Osteoblast (primary cell): Measurements from ENCODE around the gene ZWILCH. TPM values are rescaled to one million over a fixed set of nuclear protein-coding genes. Genes with fewer than 3 reads are reported as not detected.

Experiments
- DNase-seq: peaks from one replicate; pipeline ENCODE4 v3.0.0; 2011; ENCODE audit warnings: low spot score, mixed read lengths; ENCODE audit not compliant: insufficient read length; ENCODE audit errors: missing footprints
- H2AFZ ChIP-seq: 2 replicates; pipeline ENCODE4 v1.6.0; 2011; ENCODE audit warnings: mild to moderate bottlenecking, low read length
- H3K27ac ChIP-seq: 2 replicates; pipeline ENCODE4 v1.5.1; 2011; ENCODE audit warnings: mild to moderate bottlenecking, low read depth, low read length, moderate library complexity
- H3K27me3 ChIP-seq: 2 replicates; pipeline ENCODE4 v1.6.0; 2012; ENCODE audit warnings: mild to moderate bottlenecking, control low read depth, inconsistent platforms, low read length, moderate library complexity; ENCODE audit not compliant: insufficient read depth
- H3K36me3 ChIP-seq: 2 replicates; pipeline ENCODE4 v1.5.1; 2011; ENCODE audit warnings: mild to moderate bottlenecking, low read length, control low read depth, moderate library complexity; ENCODE audit not compliant: insufficient read depth
- H3K4me1 ChIP-seq: 2 replicates; pipeline ENCODE4 v1.5.1; 2011; ENCODE audit warnings: mild to moderate bottlenecking, low read length, control low read depth, moderate library complexity; ENCODE audit not compliant: insufficient read depth
- H3K4me2 ChIP-seq: 2 replicates; pipeline ENCODE4 v1.6.0; 2011; ENCODE audit warnings: mild to moderate bottlenecking, low read length; ENCODE audit not compliant: insufficient read depth
- H3K4me3 ChIP-seq: fragments of 200-600 bp; sonication (generic); 3 replicates; pipeline ENCODE4 v1.5.1; 2012; ENCODE audit warnings: mild to moderate bottlenecking, low read length, inconsistent platforms; ENCODE audit not compliant: insufficient read depth
- H3K79me2 ChIP-seq: 2 replicates; pipeline ENCODE4 v1.6.0; 2012; ENCODE audit warnings: mild to moderate bottlenecking, low read length, control low read depth, inconsistent platforms; ENCODE audit not compliant: insufficient read depth
- H3K9me3 ChIP-seq: 2 replicates; pipeline ENCODE4 v1.5.1; 2011; ENCODE audit warnings: low read depth, low read length, control low read depth
- H4K20me1 ChIP-seq: 2 replicates; pipeline ENCODE4 v1.6.0; 2012; ENCODE audit warnings: mild to moderate bottlenecking, low read length, control low read depth; ENCODE audit not compliant: insufficient read depth
- total RNA-seq: library from RNA; depleted of rRNA; stranded (reverse); fragments of >200 nt; gene quantifications from 2 replicates; pipeline ENCODE4 v1.2.3, GENCODE V29; 2012
- TF ChIP-seq, protein P1 (sequence below): IDR thresholded peaks from 2 replicates; pipeline ENCODE4 v1.5.1; 2011; ENCODE audit warnings: mild to moderate bottlenecking, low read depth, low read length, moderate library complexity; ENCODE audit errors: extremely low read depth

Gene ZWILCH
- total RNA-seq, 1 donor: 8.7 TPM

DNA sequence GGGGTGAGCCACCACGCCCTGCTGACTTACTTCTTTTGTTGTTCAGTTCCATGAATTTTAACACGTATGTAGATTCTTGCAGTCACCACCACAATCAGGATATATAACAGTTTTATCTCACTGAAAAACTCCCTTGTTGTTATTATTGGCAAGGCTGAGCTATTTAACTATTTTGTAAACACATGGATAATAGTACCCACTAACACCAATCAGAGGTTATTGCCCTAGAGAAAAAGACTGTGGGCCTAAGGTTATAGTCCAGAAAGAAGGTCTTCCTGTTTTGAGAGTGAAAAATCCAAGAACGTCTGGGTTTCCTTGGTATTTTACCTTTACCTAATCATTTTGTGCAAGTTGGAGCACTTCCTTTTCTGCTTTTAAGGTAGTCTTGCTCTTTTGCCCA lies 9.5 kb downstream of the ZWILCH start:
- H3K4me2 ChIP-seq: no peak overlapping the region
- TF ChIP-seq, protein P1, sequence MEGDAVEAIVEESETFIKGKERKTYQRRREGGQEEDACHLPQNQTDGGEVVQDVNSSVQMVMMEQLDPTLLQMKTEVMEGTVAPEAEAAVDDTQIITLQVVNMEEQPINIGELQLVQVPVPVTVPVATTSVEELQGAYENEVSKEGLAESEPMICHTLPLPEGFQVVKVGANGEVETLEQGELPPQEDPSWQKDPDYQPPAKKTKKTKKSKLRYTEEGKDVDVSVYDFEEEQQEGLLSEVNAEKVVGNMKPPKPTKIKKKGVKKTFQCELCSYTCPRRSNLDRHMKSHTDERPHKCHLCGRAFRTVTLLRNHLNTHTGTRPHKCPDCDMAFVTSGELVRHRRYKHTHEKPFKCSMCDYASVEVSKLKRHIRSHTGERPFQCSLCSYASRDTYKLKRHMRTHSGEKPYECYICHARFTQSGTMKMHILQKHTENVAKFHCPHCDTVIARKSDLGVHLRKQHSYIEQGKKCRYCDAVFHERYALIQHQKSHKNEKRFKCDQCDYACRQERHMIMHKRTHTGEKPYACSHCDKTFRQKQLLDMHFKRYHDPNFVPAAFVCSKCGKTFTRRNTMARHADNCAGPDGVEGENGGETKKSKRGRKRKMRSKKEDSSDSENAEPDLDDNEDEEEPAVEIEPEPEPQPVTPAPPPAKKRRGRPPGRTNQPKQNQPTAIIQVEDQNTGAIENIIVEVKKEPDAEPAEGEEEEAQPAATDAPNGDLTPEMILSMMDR: no peak
- H3K4me1 ChIP-seq: peaks cover 5% of the 10 kb centered on the region
- peaks cover 6% of the 10 kb centered on the region for H3K36me3 ChIP-seq
- no peak overlapping the region for H3K4me3 ChIP-seq
- no peaks in the 10 kb centered on the region for H3K27me3 ChIP-seq
- H3K27ac ChIP-seq: no peak overlapping the region
- H4K20me1 ChIP-seq: no peaks in the 10 kb centered on the region
- H2AFZ ChIP-seq: no peak overlapping the region
- H3K9me3 ChIP-seq: no peaks in the 10 kb centered on the region
- no peak for DNase-seq
- H3K79me2 ChIP-seq: no peaks in the 10 kb centered on the region

DNA sequence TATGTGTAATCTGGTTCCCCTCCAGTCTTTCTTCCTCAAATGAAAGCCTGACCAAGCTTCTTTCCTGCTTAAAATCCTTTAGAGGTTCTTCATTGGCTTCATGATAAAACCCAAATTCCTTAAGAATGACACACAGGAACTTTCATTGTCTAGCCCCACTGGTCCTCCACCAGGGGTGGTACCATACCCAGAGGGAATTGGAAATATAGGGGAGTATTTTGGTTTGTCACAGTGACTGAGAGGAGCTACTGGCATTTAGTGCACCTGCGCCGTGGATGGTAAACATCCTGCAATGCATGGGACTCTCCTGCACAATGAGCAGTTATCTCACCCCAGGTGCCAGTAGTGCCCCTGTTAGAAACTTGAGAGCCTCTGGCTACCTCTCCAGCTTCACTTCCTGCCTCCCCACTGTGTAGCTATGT lies 10.8 kb downstream of the ZWILCH start:
- peak; percentile 84 for DNase-seq
- TF ChIP-seq, protein P1: no peak
- Histone ChIP-seq H2AFZ (no peak overlapping the region), H3K9me3 (no peaks in the 10 kb centered on the region), H3K4me3 (no peak overlapping the region), H3K4me2 (no peak overlapping the region), H3K27ac (no peak overlapping the region), H4K20me1 (no peaks in the 10 kb centered on the region), H3K27me3 (no peaks in the 10 kb centered on the region), H3K79me2 (no peaks in the 10 kb centered on the region), H3K4me1 (peaks cover 5% of the 10 kb centered on the region), H3K36me3 (peaks cover 9% of the 10 kb centered on the region)

DNA sequence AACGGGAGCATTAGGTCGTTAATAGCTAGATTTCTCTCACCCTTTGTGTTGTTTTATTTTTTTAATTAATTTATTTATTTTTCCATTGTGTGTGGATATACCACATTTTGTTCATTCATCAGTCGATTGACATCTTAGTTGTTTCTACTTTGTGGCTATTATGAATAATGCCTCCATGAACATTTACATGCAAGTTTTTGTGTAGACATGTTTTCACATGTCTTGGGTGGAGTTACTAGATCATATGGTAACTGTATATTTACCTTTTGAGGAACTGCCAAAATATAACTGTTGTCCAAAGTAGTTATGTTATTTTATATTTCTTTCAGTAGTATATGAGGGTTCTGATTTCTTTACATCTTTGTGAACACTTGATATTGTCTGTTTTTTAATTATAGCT lies 18.8 kb downstream of the ZWILCH start:
- peaks cover 27% of the 10 kb centered on the region for H3K36me3 ChIP-seq
- no peak overlapping the region for H3K27ac ChIP-seq
- H3K79me2 ChIP-seq: no peaks in the 10 kb centered on the region
- H3K4me2 ChIP-seq: no peak overlapping the region
- TF ChIP-seq, protein P1: no peak
- no peaks in the 10 kb centered on the region for H4K20me1 ChIP-seq
- H3K9me3 ChIP-seq: no peaks in the 10 kb centered on the region
- no peaks in the 10 kb centered on the region for H3K27me3 ChIP-seq
- H3K4me3 ChIP-seq: no peak overlapping the region
- H2AFZ ChIP-seq: no peak overlapping the region
- DNase-seq: no peak
- H3K4me1 ChIP-seq: no peaks in the 10 kb centered on the region

DNA sequence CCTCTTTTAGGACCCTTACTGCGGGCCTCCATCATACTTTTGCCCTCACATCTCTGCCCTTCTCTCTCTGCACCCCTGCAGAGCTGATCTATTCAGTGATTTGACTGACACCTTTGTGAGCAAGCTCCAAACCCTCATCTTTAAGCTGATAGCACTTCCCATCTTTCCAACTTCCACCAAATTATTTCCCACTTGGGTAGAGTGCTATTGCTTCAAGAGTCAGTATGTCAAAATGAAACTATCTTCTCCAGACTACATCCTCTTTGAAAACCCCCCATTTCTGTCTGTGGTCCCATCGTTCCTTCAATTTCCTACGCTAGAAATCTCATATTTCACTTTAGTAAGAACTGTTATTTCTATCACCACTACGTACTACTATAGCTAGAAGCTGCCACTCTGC lies 19.7 kb downstream of the ZWILCH start:
- H2AFZ ChIP-seq: no peak overlapping the region
- no peaks in the 10 kb centered on the region for H3K4me1 ChIP-seq
- no peaks in the 10 kb centered on the region for H3K9me3 ChIP-seq
- H3K36me3 ChIP-seq: peaks cover 33% of the 10 kb centered on the region
- no peak for DNase-seq
- no peak overlapping the region for H3K27ac ChIP-seq
- no peaks in the 10 kb centered on the region for H3K79me2 ChIP-seq
- H3K27me3 ChIP-seq: no peaks in the 10 kb centered on the region
- H3K4me3 ChIP-seq: no peak overlapping the region
- TF ChIP-seq, protein P1: no peak
- no peak overlapping the region for H3K4me2 ChIP-seq
- H4K20me1 ChIP-seq: no peaks in the 10 kb centered on the region
